Activated CD8-positive, alpha-beta memory T cell treated with anti-CD3 and anti-CD28 coated beads for 48 hours (primary cell): ENCODE data around the gene NTRK2.

Experiments
- DNase-seq, 3 experiments: peaks; one replicate each; pipeline ENCODE4 v3.0.0-alpha.2; 2020; ENCODE audit warnings: low read depth in 2 of 3, low spot score in 2 of 3

The NTRK2 gene

GRCh38 chr9:84929068-84929467 is 259.5 kb downstream of the NTRK2 start:
- no peak for DNase-seq

- no peak for DNase-seq
Measured at GRCh38 chr9:84932915-84933527, 263.5 kb downstream of the NTRK2 start.

- DNase-seq, result no peak
Measured at GRCh38 chr9:84935528-84936117, 266.1 kb downstream of the NTRK2 start.

GRCh38 chr9:84937180-84937579 is 267.7 kb downstream of the NTRK2 start:
- DNase-seq, result no peak

GRCh38 chr9:84937581-84937980 is 268.1 kb downstream of the NTRK2 start:
- no peak for DNase-seq

GRCh38 chr9:84939774-84940173 is 270.2 kb downstream of the NTRK2 start:
- no peak for DNase-seq

- DNase-seq, result no peak
Measured at GRCh38 chr9:84940294-84940693, 270.8 kb downstream of the NTRK2 start.

- no peak for DNase-seq
Measured at GRCh38 chr9:84941792-84942191, 272.3 kb downstream of the NTRK2 start.

GRCh38 chr9:84943482-84944050 is 274.0 kb downstream of the NTRK2 start:
- no peak for DNase-seq

GRCh38 chr9:84945878-84946538 is 276.5 kb downstream of the NTRK2 start:
- no peak for DNase-seq

- no peak for DNase-seq
Measured at GRCh38 chr9:84947412-84947972, 278.0 kb downstream of the NTRK2 start.

GRCh38 chr9:84949258-84949657 is 279.7 kb downstream of the NTRK2 start:
- DNase-seq, result no peak

- DNase-seq, result no peak
Measured at GRCh38 chr9:84949971-84950370, 280.4 kb downstream of the NTRK2 start.

GRCh38 chr9:84950879-84951811 is 281.6 kb downstream of the NTRK2 start:
- no peak for DNase-seq

- DNase-seq, result no peak
Measured at GRCh38 chr9:84953252-84953773, 283.8 kb downstream of the NTRK2 start.

- DNase-seq, result peak; percentile 7 to 47 (median 10)
Measured at GRCh38 chr9:84953797-84954705, 284.5 kb downstream of the NTRK2 start.

- no peak for DNase-seq
Measured at GRCh38 chr9:84955155-84955554, 285.6 kb downstream of the NTRK2 start.

GRCh38 chr9:84955971-84956370 is 286.4 kb downstream of the NTRK2 start:
- no peak for DNase-seq

- DNase-seq, result no peak
Measured at GRCh38 chr9:84959339-84959738, 289.8 kb downstream of the NTRK2 start.
